ENCODE results near the gene PMM1.

PMM1 gene

DNA sequence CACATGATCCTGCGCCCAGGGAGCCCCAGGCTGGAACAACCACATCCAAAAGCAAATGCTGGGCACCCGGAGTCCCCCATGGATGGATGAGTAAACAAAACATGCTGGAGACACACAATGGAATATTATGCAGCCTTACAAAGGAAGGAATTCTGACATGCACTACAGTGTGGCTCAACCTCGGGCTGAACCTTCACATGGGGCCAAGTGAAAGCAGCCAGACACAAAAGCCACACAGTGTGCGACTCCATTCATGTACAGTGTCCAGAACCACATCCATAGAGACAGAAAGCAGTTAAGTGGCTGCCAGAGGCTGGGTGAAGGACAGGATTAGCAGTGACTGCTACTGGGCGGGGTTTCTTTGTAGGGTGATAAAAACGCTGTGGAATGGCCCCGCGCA lies 55.4 kb downstream of the PMM1 start:
- no peak for DNase-seq

DNA sequence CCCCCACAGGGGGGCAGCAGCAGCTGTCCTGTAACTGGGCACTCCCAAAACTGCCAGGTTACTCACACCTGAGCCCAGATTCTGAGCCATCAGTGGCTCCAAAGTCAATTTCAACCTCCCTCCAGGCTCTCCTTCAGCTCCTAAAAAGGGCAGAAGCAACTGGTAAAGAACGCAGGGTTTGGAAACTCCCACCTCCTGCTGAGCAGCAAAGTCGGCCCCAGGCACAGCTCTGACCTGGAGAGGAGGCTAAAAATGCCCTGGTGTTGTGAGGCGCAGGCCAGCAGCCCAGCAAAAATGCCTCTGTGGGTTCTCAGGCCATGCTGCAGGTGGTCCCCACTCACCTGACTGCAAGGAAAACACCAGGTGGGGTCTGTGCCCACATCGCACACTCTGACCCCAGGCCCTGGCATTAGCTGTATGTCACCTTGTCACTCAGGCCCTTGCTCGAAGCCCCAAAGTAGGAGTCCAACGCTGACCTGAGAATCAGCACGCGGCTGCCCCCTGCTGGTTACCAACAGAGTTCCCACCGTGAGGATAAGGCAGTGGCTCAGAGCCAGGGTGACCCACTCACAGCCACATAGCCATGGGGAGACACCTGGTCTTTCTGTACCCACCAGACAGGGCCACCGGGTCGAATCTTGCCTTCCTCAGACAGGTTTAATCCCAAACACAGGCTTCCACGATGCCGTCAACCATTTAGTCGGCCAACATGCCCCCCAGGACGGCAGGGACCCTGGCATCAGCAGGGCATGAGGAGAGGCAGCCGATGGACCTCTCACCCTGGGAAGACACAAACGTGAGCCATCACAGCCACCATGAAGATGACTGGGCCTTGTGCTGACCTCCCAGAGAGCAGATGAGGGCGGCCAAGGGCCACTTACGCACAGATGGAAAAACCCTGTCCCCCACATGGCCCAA lies 56.5 kb downstream of the PMM1 start:
- DNase-seq, result peak; percentile 80

DNA sequence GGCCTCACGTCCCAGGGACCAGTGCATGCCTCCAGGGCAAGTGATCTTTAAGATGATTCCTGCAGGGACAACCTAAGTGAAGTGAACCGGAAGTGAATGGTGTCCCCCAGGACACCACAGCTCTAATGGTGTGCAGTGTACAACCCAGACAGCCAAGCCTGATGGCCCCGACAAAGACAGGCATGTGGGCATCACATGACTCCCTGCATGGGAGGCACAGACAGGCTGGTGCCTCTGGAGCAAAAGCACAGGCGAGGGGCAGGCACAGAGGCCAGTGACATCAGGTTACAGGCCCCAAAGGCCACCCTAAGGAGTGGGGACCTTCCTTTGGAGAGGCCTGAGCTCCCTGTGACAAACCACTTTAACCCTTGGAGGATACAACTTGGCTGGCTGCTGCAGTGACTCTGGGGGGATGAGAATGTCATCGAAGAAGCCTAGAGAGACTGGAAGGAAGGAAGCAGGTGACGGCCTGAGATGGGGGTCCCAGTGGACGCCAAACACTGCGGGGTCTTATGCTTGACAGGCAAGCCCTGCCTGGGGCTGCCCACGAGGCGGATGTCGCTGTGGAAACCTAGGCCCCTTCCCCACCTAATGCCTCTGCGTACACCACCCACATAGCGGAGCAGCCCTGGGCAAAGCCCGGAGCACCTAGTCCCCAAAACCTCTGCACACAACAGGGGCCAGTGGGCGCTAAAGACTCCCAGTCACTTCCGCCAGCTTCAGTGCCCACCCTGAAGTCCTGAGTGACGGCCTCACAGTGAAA lies 57.7 kb downstream of the PMM1 start:
- no peak for DNase-seq

DNA sequence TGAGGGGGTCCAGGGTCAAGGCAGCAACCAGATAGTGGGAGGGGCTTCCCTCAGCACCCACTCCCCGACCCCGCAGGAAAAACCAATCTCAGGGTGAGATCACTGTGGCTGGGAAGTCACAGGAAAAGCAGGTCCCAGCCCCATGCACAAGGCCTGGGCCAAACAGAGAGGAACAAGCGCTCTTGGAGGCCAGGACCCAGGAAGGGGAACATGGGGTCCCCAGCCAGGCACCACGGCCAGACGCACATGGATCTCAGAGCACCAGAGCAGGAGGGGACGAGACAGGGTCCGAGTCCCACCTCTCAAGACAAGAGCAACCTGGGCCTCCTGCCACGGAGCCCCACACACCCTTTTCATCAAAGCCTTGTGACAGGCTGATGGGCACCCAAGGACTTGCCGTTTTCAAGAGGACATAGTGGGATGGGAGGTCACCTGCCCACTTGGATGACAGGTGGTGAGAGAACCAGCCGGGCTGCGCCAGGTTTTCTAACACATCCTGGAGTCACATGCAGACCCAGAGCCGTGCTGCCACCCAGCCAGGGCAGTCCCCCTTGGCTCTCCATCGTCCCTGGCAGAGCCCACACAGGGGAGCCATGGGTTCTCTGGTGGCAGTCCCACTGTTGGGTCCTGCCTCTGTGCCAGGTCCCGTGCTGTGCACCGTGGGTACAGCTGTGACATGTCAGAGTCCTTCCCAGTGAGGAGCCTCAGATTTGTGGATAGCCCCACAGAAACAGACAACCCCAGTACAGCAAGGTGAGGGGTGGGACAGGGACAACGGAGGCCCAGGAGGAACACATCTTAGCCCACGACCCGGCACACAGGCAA lies 58.5 kb downstream of the PMM1 start:
- DNase-seq, result no peak

DNA sequence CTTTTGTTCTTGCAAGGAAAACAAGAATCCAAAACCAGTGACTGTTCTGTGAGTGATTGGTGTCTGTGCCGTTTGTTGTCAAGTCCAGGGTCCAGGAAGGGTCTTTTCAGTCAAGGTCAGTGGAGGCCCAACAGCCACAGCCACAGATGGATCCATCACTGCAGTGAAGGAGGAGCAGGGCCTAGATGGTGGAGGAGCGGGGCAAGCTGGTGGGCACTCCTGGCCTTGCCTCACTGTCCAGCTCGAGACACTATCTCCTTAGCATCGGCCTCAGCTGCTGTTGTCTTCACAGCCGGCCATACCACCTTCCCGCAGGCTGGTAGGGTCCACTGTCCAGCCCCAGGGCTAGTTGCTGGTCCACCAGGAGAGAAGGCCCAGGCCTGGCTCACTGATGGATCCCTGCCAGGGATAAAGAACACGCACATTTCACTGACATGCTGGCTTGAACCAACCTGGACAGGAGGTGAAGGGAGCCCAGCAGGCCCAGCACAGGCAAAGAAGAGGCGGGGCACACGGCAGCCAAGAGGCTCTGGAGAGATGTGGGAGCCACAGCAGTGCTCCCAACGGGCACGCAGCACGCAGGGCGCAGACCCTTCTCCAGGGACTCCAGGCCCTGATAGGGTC lies 60.6 kb downstream of the PMM1 start:
- DNase-seq, result no peak

DNA sequence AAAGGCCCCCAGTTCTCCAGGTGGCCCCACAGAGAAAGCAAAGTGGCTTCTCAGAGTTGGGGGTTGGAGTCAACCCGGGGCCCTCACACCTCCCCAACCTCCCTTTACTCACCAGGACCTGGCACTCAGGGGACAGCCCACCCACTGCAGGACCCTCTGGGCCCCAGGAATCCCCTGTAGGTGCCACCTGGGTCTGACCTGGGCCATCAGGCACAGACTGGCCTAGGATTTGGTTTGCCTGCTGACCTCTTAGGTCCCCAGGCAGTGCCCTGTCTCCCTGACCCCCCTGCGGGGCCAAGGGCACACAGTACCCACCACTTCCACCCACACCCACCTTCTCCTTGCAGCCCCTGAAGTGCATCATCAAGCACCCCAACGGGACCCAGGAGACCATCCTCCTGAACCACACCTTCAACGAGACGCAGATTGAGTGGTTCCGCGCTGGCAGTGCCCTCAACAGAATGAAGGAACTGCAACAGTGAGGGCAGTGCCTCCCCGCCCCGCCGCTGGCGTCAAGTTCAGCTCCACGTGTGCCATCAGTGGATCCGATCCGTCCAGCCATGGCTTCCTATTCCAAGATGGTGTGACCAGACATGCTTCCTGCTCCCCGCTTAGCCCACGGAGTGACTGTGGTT lies 61.4 kb downstream of the PMM1 start:
- no peak for DNase-seq
